GM18499 (cell line): ENCODE results near the gene ZC3H13.

ENCODE experiments used
- ATAC-seq: cut with Tn5 transposase; IDR thresholded peaks from one replicate; pipeline ENCODE4 v1.9.1; 2021; ENCODE audit warnings: moderate number of reproducible peaks; ENCODE audit not compliant: insufficient read depth, unreplicated experiment

ZC3H13 gene

DNA sequence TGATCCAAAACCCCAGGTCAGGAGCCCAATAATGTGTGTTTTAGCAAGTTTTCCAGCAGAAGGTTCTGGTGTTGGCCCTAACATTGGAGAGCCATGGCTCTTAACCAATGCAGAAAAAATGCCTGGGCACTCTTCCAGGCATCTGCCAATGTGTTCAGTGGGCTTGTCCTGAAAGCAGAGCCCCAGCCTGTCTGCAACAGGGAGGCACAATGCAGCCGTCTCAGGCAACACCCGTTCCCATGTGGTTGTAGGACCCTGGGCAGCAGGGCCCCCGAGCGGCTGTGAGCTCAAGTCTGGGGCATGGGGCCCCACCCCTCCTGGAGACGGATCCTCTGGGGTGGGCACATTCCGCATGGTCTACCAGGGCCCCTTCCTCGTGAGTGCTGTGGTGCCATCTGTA lies 142.9 kb downstream of the ZC3H13 start:
- ATAC-seq = no peak

DNA sequence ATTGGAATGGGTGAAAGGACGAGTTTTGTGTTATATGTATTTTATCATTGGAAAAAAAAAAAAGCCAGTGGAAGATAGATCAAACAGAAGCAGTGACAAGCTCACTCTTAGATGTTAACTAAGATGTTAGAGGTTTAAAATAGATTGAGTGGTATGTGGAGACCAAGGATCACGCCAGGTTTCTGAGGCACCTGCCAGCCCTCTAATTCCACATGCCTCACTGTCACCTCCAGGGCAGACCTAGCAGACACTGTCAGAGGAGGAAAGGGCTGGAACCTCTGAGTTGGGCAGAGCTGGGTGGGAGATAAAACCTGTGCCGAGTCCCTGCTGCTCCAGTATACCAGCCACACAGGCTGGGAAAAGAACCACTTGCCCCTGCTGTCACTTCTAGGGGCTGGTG lies 143.5 kb downstream of the ZC3H13 start:
- ATAC-seq = no peak

DNA sequence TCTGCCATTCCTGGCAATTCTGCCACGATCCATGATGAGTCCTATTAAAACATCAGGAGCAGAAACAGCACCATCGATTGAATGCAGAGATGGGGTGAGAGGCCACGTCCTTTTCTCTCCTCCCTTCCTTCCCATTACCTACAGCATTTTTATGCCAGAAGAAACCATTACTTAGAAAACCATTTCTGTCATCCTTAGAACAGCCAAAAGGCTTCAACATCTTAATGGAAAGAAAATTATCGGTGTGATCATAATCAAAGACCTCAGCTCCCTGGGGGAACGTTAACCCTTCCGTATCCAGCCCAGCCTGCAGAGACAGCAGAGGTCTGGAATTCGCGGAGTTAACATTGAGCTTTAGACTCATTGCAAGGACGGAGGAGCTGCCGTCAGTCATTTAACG lies 145.0 kb downstream of the ZC3H13 start:
- no peak for ATAC-seq
